Hindlimb muscle (tissue), 1 donor: Measurements from ENCODE around the gene GPX5. TPM values are rescaled to one million over a fixed set of nuclear protein-coding genes. Genes with fewer than 3 reads are reported as not detected.
"Not testable (repeated sequence)": the region's sequence is repeated elsewhere in the genome, so short reads cannot be mapped to it uniquely, and the experiment has no call there.

Source experiments
- DNase-seq: peaks from one replicate; pipeline ENCODE4 v3.0.0-alpha.2; 2013
- polyA plus RNA-seq: library from polyadenylated mRNA; unstranded; fragments of 120-200 nt; gene quantifications from one replicate; pipeline ENCODE4 v1.2.1, GENCODE V29; 2013; ENCODE audit not compliant: insufficient read length

Gene GPX5
- not detected for polyA plus RNA-seq

- no peak for DNase-seq
Measured at GRCh38 chr6:28525496-28526039, at the start of gene GPX5. GPX5 (plus strand) TSS chr6:28525881; CDS start chr6:28526014, 133 bp downstream.

GRCh38 chr6:28478518-28478917 is 47.2 kb upstream of the GPX5 start:
- no peak for DNase-seq

- no peak for DNase-seq
Measured at GRCh38 chr6:28480253-28480932, 45.3 kb upstream of the GPX5 start.

GRCh38 chr6:28485482-28485881 is 40.2 kb upstream of the GPX5 start:
- DNase-seq: no peak

- no peak for DNase-seq
Measured at GRCh38 chr6:28486533-28486932, 39.1 kb upstream of the GPX5 start.

- no peak for DNase-seq
Measured at GRCh38 chr6:28486988-28487742, 38.5 kb upstream of the GPX5 start.

GRCh38 chr6:28488916-28489365 is 36.7 kb upstream of the GPX5 start:
- DNase-seq: peak; percentile 34

GRCh38 chr6:28489366-28490204 is 36.1 kb upstream of the GPX5 start:
- DNase-seq: peak; percentile 60

- DNase-seq: no peak
Measured at GRCh38 chr6:28490205-28490890, 35.3 kb upstream of the GPX5 start.

- DNase-seq: no peak
Measured at GRCh38 chr6:28491984-28492317, 33.7 kb upstream of the GPX5 start.

- no peak for DNase-seq
Measured at GRCh38 chr6:28496099-28496779, 29.4 kb upstream of the GPX5 start.

- no peak for DNase-seq
Measured at GRCh38 chr6:28497306-28497705, 28.4 kb upstream of the GPX5 start.

GRCh38 chr6:28497893-28498292 is 27.8 kb upstream of the GPX5 start:
- no peak for DNase-seq

GRCh38 chr6:28501259-28501658 is 24.4 kb upstream of the GPX5 start:
- DNase-seq: no peak

GRCh38 chr6:28502136-28502535 is 23.5 kb upstream of the GPX5 start:
- not testable (repeated sequence) for DNase-seq

- not testable (repeated sequence) for DNase-seq
Measured at GRCh38 chr6:28502709-28503305, 22.9 kb upstream of the GPX5 start.

GRCh38 chr6:28505733-28506132 is 19.9 kb upstream of the GPX5 start:
- no peak for DNase-seq

- DNase-seq: no peak
Measured at GRCh38 chr6:28506807-28507475, 18.7 kb upstream of the GPX5 start.

- no peak for DNase-seq
Measured at GRCh38 chr6:28511628-28512300, 13.9 kb upstream of the GPX5 start.

- not testable (repeated sequence) for DNase-seq
Measured at GRCh38 chr6:28512387-28512786, 13.3 kb upstream of the GPX5 start.
